IMR-90 (cell line): ENCODE results near the gene MAP3K1. TPM values are rescaled to one million over a fixed set of nuclear protein-coding genes. Genes with fewer than 3 reads are reported as not detected.

Experiments
- ATAC-seq: fragments of 200-7000 bp; cut with Tn5 transposase; 2 replicates; pipeline ENCODE4 v1.9.1; 2020; ENCODE audit warnings: low read depth, mild to moderate bottlenecking, moderate library complexity
- BruUV-seq: library from RNA; stranded (reverse); fragments of 400-500 nt; replicated peaks from 2 replicates; lab custom pipeline; 2021; lab: Mats Ljungman, UMichigan
- CTCF ChIA-PET: fragments of 300-600 bp; formaldehyde crosslinking; extraction: SDS; loops from one replicate; lab custom pipeline; 2021; ENCODE audit warnings: antibody characterized with exemption; lab: Yijun Ruan, JAX
- POLR2A ChIA-PET: fragments of 300-600 bp; sonication (Branson Sonifier 250); formaldehyde crosslinking; loops from one replicate; lab custom pipeline; 2022; ENCODE audit warnings: antibody characterized with exemption; ENCODE audit not compliant: unreplicated experiment; lab: Charles Lee
- DNase-seq: peaks from one replicate; pipeline ENCODE4 v3.0.0; 2013
- H2AFZ ChIP-seq: replicated peaks from 2 replicates; pipeline ENCODE3; 2013; ENCODE audit warnings: low read length, mild to moderate bottlenecking; ENCODE audit not compliant: poor library complexity
- H2AK5ac ChIP-seq: 2 replicates; pipeline ENCODE4 v1.6.1; 2013; ENCODE audit warnings: low read depth, low read length, inconsistent platforms
- H2AK9ac ChIP-seq: replicated peaks from 2 replicates; pipeline ENCODE3; 2013; ENCODE audit warnings: mild to moderate bottlenecking, low read depth, low read length, moderate library complexity; ENCODE audit not compliant: poor library complexity
- H2BK120ac ChIP-seq: 2 replicates; pipeline ENCODE4 v1.6.1; 2013; ENCODE audit warnings: low read depth, low read length, inconsistent platforms
- H2BK15ac ChIP-seq: 3 replicates; pipeline ENCODE4 v1.6.1; 2013; ENCODE audit warnings: low read depth, low read length, inconsistent platforms
- H2BK20ac ChIP-seq: 2 replicates; pipeline ENCODE4 v1.6.1; 2013; ENCODE audit warnings: low read depth, mild to moderate bottlenecking, inconsistent platforms, low read length, moderate library complexity
- H2BK5ac ChIP-seq: 2 replicates; pipeline ENCODE4 v1.6.1; 2013; ENCODE audit warnings: mild to moderate bottlenecking, low read depth, low read length, inconsistent platforms; ENCODE audit not compliant: poor library complexity, severe bottlenecking
- H3K14ac ChIP-seq: replicated peaks from 2 replicates; pipeline ENCODE4 v1.6.1; 2013; ENCODE audit warnings: low read depth, low read length, inconsistent platforms
- H3K18ac ChIP-seq: 2 replicates; pipeline ENCODE4 v1.6.1; 2013; ENCODE audit warnings: low read depth, low read length, control low read depth
- H3K23ac ChIP-seq: 2 replicates; pipeline ENCODE4 v1.6.1; 2013; ENCODE audit warnings: low read depth, low read length, inconsistent platforms
- H3K27ac ChIP-seq: 2 replicates; pipeline ENCODE4 v1.5.1; 2013; ENCODE audit warnings: mild to moderate bottlenecking, control low read depth, low read length; ENCODE audit not compliant: insufficient read depth
- H3K27me3 ChIP-seq: 2 replicates; pipeline ENCODE4 v1.6.1; 2013; ENCODE audit warnings: low read length; ENCODE audit not compliant: control insufficient read depth, insufficient read depth
- H3K36me3 ChIP-seq: 2 replicates; pipeline ENCODE4 v1.6.1; 2013; ENCODE audit warnings: low read length, mixed read lengths; ENCODE audit not compliant: control insufficient read depth, insufficient read depth
- H3K4ac ChIP-seq: 2 replicates; pipeline ENCODE4 v1.6.1; 2013; ENCODE audit warnings: low read depth, low read length, inconsistent platforms
- H3K4me1 ChIP-seq: 2 replicates; pipeline ENCODE4 v1.6.1; 2013; ENCODE audit warnings: low read length, mixed read lengths; ENCODE audit not compliant: control insufficient read depth, insufficient read depth
- H3K4me2 ChIP-seq: 2 replicates; pipeline ENCODE4 v1.6.1; 2013; ENCODE audit warnings: low read depth, mild to moderate bottlenecking, control low read depth, low read length, moderate library complexity
- H3K4me3 ChIP-seq: 2 replicates; pipeline ENCODE4 v1.5.1; 2013; ENCODE audit warnings: low read depth, mild to moderate bottlenecking, control low read depth, low read length, moderate library complexity; ENCODE audit not compliant: insufficient read depth
- H3K56ac ChIP-seq: 2 replicates; pipeline ENCODE4 v1.6.1; 2013; ENCODE audit warnings: low read length, inconsistent platforms; ENCODE audit not compliant: insufficient read depth; ENCODE audit errors: extremely low read depth
- H3K79me1 ChIP-seq, 2 experiments: 2 replicates each; pipeline ENCODE4 v1.6.1; 2013; ENCODE audit warnings: low read length in 2 of 2, inconsistent platforms in 1 of 2, low read depth in 1 of 2
- H3K9ac ChIP-seq: 2 replicates; pipeline ENCODE4 v1.6.1; 2013; ENCODE audit warnings: low read depth, low read length, control low read depth
- H3K9me1 ChIP-seq: 2 replicates; pipeline ENCODE4 v1.6.1; 2013; ENCODE audit warnings: low read length, inconsistent platforms; ENCODE audit not compliant: insufficient read depth
- H3K9me3 ChIP-seq: 2 replicates; pipeline ENCODE4 v1.6.1; 2013; ENCODE audit warnings: low read length; ENCODE audit not compliant: control insufficient read depth, insufficient read depth
- H4K20me1 ChIP-seq: 2 replicates; pipeline ENCODE4 v1.6.1; 2013; ENCODE audit warnings: low read length, inconsistent platforms; ENCODE audit not compliant: insufficient read depth
- H4K5ac ChIP-seq: 2 replicates; pipeline ENCODE4 v1.6.1; 2013; ENCODE audit warnings: mild to moderate bottlenecking, low read depth, low read length, control low read depth
- H4K8ac ChIP-seq, 2 experiments: 2 replicates each; pipeline ENCODE4 v1.6.1; 2013; ENCODE audit warnings: low read depth in 2 of 2, low read length in 2 of 2, control low read depth in 1 of 2, inconsistent platforms in 1 of 2
- H4K91ac ChIP-seq: 2 replicates; pipeline ENCODE4 v1.6.1; 2013; ENCODE audit warnings: low read depth, low read length, inconsistent platforms; ENCODE audit not compliant: insufficient read depth
- BHLHE40 ChIP-seq: fragments of 150-350 bp; IDR thresholded peaks from 2 replicates; pipeline ENCODE4 v1.6.1; 2016; ENCODE audit warnings: mild to moderate bottlenecking, low read depth, low read length
- CHD1 ChIP-seq: IDR thresholded peaks from 2 replicates; pipeline ENCODE4 v1.6.1; 2012; ENCODE audit warnings: low read depth, low read length, improper control_type of control experiment
- FOS ChIP-seq: fragments of 150-350 bp; IDR thresholded peaks from 2 replicates; pipeline ENCODE4 v1.6.1; 2016; ENCODE audit warnings: low read depth, low read length
- RCOR1 ChIP-seq: IDR thresholded peaks from 2 replicates; pipeline ENCODE4 v1.6.1; 2012; ENCODE audit warnings: mild to moderate bottlenecking, low read length, improper control_type of control experiment; ENCODE audit not compliant: insufficient replicate concordance
- USF2 ChIP-seq: fragments of 150-350 bp; IDR thresholded peaks from 2 replicates; pipeline ENCODE4 v1.6.1; 2017; ENCODE audit warnings: mild to moderate bottlenecking, antibody characterized with exemption, low read length, low read depth
- WGBS, 2 experiments: methylation state at CpG; one replicate each; pipeline versions ENCODE4 v1.1.5 to v1.1.7; 2013; ENCODE audit warnings: missing lambda C conversion rate in 2 of 2; ENCODE audit not compliant: insufficient read length in 1 of 2; ENCODE audit errors: extremely low coverage in 2 of 2; 5-methylcytosine and 5-hydroxymethylcytosine counted together
- dilution Hi-C: fragments of 300-500 bp; cut with HindIII; formaldehyde crosslinking; loops from one replicate; pipeline ENCODE4 v1.14.3; 2018; ENCODE audit warnings: low sequenced_read_pairs; ENCODE audit not compliant: unreplicated experiment
- in situ Hi-C: fragments of 300-500 bp; cut with MboI; formaldehyde crosslinking; loops from 3 replicates; pipeline ENCODE4 v1.14.3; 2019; ENCODE audit warnings: low sequenced_read_pairs, inconsistent platforms, mixed read lengths
- intact Hi-C: fragments of 100-400 bp; cut with micrococcal nuclease; formaldehyde crosslinking; loops from 2 replicates; pipeline ENCODE4 v1.10.0; 2022
- polyA plus RNA-seq, 3 experiments: library from polyadenylated mRNA; depleted of rRNA; stranded (reverse); fragments of >200 nt; gene quantifications; 2 replicates each; pipeline ENCODE4 v1.2.3, GENCODE V29; 2012; ENCODE audit warnings: low replicate concordance in 1 of 3
- total RNA-seq: library from RNA; depleted of rRNA; stranded (reverse); fragments of >200 nt; gene quantifications from 2 replicates; pipeline ENCODE4 v1.2.3, GENCODE V29; 2012

MAP3K1 gene
- total and polyA plus RNA-seq, 2 of the 4 experiments (the other 2 are of a cell fraction) = 3.8 to 18.8 TPM

- Histone ChIP-seq H3K23ac (peak overlapping the region; percentile 28), H2AK5ac (peak overlapping the region; percentile 10), H3K79me1 (peaks cover 32 to 73% of the 10 kb centered on the region in 2 experiments), H3K4me2 (peak overlapping the region; percentile 42), H3K9ac (no peak overlapping the region), H2BK15ac (no peak overlapping the region), H4K5ac (no peak overlapping the region), H3K14ac (no peak overlapping the region; the same call in 1 of the 2 replicates), H4K20me1 (peaks cover 62% of the 10 kb centered on the region), H3K18ac (no peak overlapping the region), H3K9me3 (no peaks in the 10 kb centered on the region), H3K27ac (peak overlapping the region; percentile 5; the same call in 1 of the 2 replicates), H2BK20ac (no peak overlapping the region), H3K4me3 (no peak overlapping the region), H4K8ac (no peak overlapping the region), H2AK9ac (no peak overlapping the region), H4K91ac (no peak overlapping the region), H3K4ac (0 out of 2 replicates have a peak overlapping the region, but pooled peaks have one; percentile 3), H3K9me1 (peaks cover 20% of the 10 kb centered on the region), H2AFZ (no peak overlapping the region), H3K4me1 (peaks cover 19% of the 10 kb centered on the region), H3K27me3 (no peaks in the 10 kb centered on the region), H3K36me3 (peaks cover 3% of the 10 kb centered on the region; the same call in 1 of the 2 replicates), H2BK120ac (no peak overlapping the region), H3K56ac (no peak overlapping the region), H2BK5ac (no peak overlapping the region)
- POLR2A ChIA-PET = no interaction called here
- CTCF ChIA-PET = no interaction called here
- in situ Hi-C loops = no loop called here
- dilution Hi-C loops = no loop called here
- 35% methylated on average over 4 of the region's 6 CpGs; no CpG with 5 or more reads in 1 of the 2 experiments for WGBS, 2 experiments
- ATAC-seq (peak; percentile 14; the same call in 1 of the 2 replicates), DNase-seq (no peak)
- TF ChIP-seq USF2 (no peak), BHLHE40 (no peak), CHD1 (no peak), FOS (no peak), RCOR1 (no peak)
- no TSS peak for BruUV-seq
- intact Hi-C loops = no loop called here
Observed at GRCh38 chr5:56822981-56823380, 7.6 kb downstream of the MAP3K1 start.
